GM12874 (cell line): ENCODE results near the gene TMEM131.
A peak's percentile ranks its signal among the peaks of the same experiment; 100 is the strongest.

Experiments
- CTCF ChIP-seq: IDR thresholded peaks from 2 replicates; pipeline ENCODE4 v1.5.1; 2011; ENCODE audit warnings: low read depth, mild to moderate bottlenecking, control low read depth, low read length, moderate library complexity; ENCODE audit not compliant: insufficient read depth

Gene TMEM131

GRCh38 chr2:97831121-97831520, 164.6 kb downstream of the TMEM131 start:
- TF ChIP-seq CTCF: no peak

- no peak for TF ChIP-seq CTCF
These were observed 176.0 kb downstream of the TMEM131 start for GRCh38 chr2:97819754-97820153.

- no peak for TF ChIP-seq CTCF
These were observed 179.3 kb downstream of the TMEM131 start for GRCh38 chr2:97816411-97816810.

GRCh38 chr2:97812931-97813330, 182.8 kb downstream of the TMEM131 start:
- TF ChIP-seq CTCF: no peak

GRCh38 chr2:97808816-97809215, 186.9 kb downstream of the TMEM131 start:
- no peak for TF ChIP-seq CTCF

- TF ChIP-seq CTCF: peak; percentile 87
These were observed 188.8 kb downstream of the TMEM131 start for GRCh38 chr2:97806738-97807618.

GRCh38 chr2:97805776-97806175, 190.0 kb downstream of the TMEM131 start:
- TF ChIP-seq CTCF: no peak
